Testis (tissue), 2 donors: ENCODE data around the gene ANAPC15.

Experiments used
- POLR2A ChIP-seq: fragments of 450-650 bp; IDR thresholded peaks from one replicate; pipeline ENCODE4 v1.6.1; 2017; ENCODE audit warnings: antibody characterized with exemption, mild to moderate bottlenecking, moderate library complexity
- TF ChIP-seq, protein P1 (sequence below), 3 experiments: fragments of 450-650 bp in 2 of 3; fragments of 200-600 bp in 1 of 3; sonication (generic) in 1 of 3; IDR thresholded peaks; one replicate each; pipeline ENCODE4 v1.5.1; 2016 to 2019; ENCODE audit warnings: antibody characterized with exemption in 3 of 3, mild to moderate bottlenecking in 2 of 3, moderate library complexity in 1 of 3

GRCh38 chr11:72067266-72067665 lies 45.2 kb downstream of the ANAPC15 start:
- TF ChIP-seq, protein P1, sequence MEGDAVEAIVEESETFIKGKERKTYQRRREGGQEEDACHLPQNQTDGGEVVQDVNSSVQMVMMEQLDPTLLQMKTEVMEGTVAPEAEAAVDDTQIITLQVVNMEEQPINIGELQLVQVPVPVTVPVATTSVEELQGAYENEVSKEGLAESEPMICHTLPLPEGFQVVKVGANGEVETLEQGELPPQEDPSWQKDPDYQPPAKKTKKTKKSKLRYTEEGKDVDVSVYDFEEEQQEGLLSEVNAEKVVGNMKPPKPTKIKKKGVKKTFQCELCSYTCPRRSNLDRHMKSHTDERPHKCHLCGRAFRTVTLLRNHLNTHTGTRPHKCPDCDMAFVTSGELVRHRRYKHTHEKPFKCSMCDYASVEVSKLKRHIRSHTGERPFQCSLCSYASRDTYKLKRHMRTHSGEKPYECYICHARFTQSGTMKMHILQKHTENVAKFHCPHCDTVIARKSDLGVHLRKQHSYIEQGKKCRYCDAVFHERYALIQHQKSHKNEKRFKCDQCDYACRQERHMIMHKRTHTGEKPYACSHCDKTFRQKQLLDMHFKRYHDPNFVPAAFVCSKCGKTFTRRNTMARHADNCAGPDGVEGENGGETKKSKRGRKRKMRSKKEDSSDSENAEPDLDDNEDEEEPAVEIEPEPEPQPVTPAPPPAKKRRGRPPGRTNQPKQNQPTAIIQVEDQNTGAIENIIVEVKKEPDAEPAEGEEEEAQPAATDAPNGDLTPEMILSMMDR (IDR thresholded peaks at IDR 0.05): no peak
- TF ChIP-seq POLR2A: no peak
